ENCODE data around the gene SOCS3. TPM values are rescaled to one million over a fixed set of nuclear protein-coding genes. Genes with fewer than 3 reads are reported as not detected.

The SOCS3 gene
- total RNA-seq, 1 experiment from 2014 or later, result 53.1 TPM

DNA sequence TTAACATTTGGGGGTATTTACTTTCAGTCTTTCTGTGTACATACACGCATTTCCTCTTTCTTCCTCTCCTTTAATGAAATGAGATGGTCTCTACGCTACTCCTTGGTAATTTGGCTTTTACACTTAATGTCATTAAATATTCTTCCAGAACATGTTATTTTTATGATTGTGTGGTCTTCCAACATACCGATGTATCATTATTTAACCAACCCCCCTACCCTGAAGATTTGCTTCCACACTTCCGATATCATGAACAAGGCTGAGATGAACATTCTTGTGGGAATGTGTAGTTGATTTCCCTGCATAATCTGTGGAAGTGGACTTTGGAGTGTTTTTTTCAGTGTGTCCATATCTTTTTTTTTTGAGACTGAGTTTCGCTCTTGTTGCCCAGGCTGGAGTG lies 16.3 kb upstream of the SOCS3 start:
- ChIA-PET CTCF (interaction anchor here (1.4 kb wide), 1 partner anchor 46 kb away, joined by 4 read pairs; no protein-coding TSS in a partner anchor), POLR2A (no interaction called here)
- H3K4me1 ChIP-seq (ENCODE audit: control insufficient read depth, insufficient read depth, low read length), result peaks cover 33% of the 10 kb centered on the region
- no peaks in the 10 kb centered on the region for H3K27me3 ChIP-seq (ENCODE audit: control insufficient read depth, insufficient read depth, low read length)
- in situ Hi-C loops (cut with HindIII; ENCODE audit: low pct_unique_long_range_greater_than_20kb, low sequenced_read_pairs), result no loop called here
- no peak for DNase-seq (ENCODE audit: low read depth, low spot score)
- no peak overlapping the region; the same call in 1 of the 2 replicates for H3K27ac ChIP-seq (ENCODE audit: low read length)
- H3K9me3 ChIP-seq (ENCODE audit: control insufficient read depth, insufficient read depth, low read depth, low read length), result no peaks in the 10 kb centered on the region
- intact Hi-C loops (cut with micrococcal nuclease; ENCODE audit: unreplicated experiment), result no loop called here
- H3K36me3 ChIP-seq (ENCODE audit: control insufficient read depth, insufficient read depth, low read length), result peaks cover 3% of the 10 kb centered on the region; the same call in 1 of the 2 replicates
- no peak for ATAC-seq
- TF ChIP-seq POLR2AphosphoS5 (IDR thresholded peaks at IDR 0.05; ENCODE audit: low read depth, low read length) (no peak), SIN3A (IDR thresholded peaks at IDR 0.05; ENCODE audit: borderline replicate concordance, insufficient read depth, low read depth, low read length) (no peak), TCF7L2 (IDR thresholded peaks at IDR 0.05; ENCODE audit: low read depth, low read length) (no peak)
- TF ChIP-seq, protein P1, sequence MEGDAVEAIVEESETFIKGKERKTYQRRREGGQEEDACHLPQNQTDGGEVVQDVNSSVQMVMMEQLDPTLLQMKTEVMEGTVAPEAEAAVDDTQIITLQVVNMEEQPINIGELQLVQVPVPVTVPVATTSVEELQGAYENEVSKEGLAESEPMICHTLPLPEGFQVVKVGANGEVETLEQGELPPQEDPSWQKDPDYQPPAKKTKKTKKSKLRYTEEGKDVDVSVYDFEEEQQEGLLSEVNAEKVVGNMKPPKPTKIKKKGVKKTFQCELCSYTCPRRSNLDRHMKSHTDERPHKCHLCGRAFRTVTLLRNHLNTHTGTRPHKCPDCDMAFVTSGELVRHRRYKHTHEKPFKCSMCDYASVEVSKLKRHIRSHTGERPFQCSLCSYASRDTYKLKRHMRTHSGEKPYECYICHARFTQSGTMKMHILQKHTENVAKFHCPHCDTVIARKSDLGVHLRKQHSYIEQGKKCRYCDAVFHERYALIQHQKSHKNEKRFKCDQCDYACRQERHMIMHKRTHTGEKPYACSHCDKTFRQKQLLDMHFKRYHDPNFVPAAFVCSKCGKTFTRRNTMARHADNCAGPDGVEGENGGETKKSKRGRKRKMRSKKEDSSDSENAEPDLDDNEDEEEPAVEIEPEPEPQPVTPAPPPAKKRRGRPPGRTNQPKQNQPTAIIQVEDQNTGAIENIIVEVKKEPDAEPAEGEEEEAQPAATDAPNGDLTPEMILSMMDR (IDR thresholded peaks at IDR 0.05), result no peak
- TF ChIP-seq, protein P2, sequence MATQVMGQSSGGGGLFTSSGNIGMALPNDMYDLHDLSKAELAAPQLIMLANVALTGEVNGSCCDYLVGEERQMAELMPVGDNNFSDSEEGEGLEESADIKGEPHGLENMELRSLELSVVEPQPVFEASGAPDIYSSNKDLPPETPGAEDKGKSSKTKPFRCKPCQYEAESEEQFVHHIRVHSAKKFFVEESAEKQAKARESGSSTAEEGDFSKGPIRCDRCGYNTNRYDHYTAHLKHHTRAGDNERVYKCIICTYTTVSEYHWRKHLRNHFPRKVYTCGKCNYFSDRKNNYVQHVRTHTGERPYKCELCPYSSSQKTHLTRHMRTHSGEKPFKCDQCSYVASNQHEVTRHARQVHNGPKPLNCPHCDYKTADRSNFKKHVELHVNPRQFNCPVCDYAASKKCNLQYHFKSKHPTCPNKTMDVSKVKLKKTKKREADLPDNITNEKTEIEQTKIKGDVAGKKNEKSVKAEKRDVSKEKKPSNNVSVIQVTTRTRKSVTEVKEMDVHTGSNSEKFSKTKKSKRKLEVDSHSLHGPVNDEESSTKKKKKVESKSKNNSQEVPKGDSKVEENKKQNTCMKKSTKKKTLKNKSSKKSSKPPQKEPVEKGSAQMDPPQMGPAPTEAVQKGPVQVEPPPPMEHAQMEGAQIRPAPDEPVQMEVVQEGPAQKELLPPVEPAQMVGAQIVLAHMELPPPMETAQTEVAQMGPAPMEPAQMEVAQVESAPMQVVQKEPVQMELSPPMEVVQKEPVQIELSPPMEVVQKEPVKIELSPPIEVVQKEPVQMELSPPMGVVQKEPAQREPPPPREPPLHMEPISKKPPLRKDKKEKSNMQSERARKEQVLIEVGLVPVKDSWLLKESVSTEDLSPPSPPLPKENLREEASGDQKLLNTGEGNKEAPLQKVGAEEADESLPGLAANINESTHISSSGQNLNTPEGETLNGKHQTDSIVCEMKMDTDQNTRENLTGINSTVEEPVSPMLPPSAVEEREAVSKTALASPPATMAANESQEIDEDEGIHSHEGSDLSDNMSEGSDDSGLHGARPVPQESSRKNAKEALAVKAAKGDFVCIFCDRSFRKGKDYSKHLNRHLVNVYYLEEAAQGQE (IDR thresholded peaks at IDR 0.05; ENCODE audit: insufficient read depth in 1 of 2, low read depth in 2 of 2, low read length in 1 of 2), result no peak
- H3K4me3 ChIP-seq (ENCODE audit: low read depth in 2 of 2, low read length in 2 of 2), result no peak overlapping the region
- BruUV-seq (replicated peaks), result no TSS peak

DNA sequence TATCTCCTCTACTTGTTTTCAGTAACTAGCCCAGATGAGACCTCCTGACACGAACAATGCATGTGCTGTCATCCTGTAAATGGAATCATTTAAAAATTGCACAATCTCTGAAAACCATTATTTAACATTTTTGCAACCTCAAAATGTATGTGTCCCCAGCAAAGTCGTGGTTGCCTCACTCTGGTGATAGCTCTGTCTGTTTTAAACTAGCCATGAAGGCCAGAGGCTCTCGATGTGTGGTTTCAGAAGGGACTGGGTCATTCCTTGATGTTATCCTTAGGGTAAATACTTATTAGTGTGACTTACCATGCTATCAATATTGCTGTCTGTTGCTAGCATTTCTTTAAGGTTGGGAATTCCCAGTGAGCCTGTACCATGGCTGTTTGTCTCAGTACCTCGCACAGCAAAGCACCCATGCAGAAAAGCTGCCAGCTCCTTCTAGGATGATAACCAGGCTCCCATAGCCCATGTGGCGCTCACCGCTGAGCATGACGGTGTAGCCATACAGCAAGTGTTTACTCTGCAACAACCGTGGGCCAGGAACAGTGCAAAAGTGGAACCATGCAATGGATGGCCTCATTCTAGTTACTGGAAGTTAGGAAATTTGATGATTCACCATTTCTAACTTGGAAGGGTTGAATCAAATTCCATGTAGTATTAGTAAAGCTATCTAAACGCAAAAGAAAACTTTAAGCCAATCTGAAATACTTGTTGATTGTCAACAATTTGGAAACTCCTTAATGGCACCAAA lies 15.7 kb upstream of the SOCS3 start:
- Histone ChIP-seq H3K27me3 (ENCODE audit: control insufficient read depth, insufficient read depth, low read length) (no peaks in the 10 kb centered on the region), H3K27ac (ENCODE audit: low read length) (peak overlapping the region; percentile 63), H3K4me3 (ENCODE audit: low read depth in 2 of 2, low read length in 2 of 2) (no peak overlapping the region), H3K36me3 (ENCODE audit: control insufficient read depth, insufficient read depth, low read length) (peaks cover 3% of the 10 kb centered on the region; the same call in 1 of the 2 replicates), H3K9me3 (ENCODE audit: control insufficient read depth, insufficient read depth, low read depth, low read length) (no peaks in the 10 kb centered on the region), H3K4me1 (ENCODE audit: control insufficient read depth, insufficient read depth, low read length) (peaks cover 30% of the 10 kb centered on the region)
- no peak for TF ChIP-seq POLR2AphosphoS5 (IDR thresholded peaks at IDR 0.05; ENCODE audit: low read depth, low read length)
- TF ChIP-seq, protein P1 (IDR thresholded peaks at IDR 0.05), result no peak
- TF ChIP-seq, protein P2 (IDR thresholded peaks at IDR 0.05; ENCODE audit: insufficient read depth in 1 of 2, low read depth in 2 of 2, low read length in 1 of 2), result no peak
- no peak for TF ChIP-seq TCF7L2 (IDR thresholded peaks at IDR 0.05; ENCODE audit: low read depth, low read length)
- no peak for TF ChIP-seq SIN3A (IDR thresholded peaks at IDR 0.05; ENCODE audit: borderline replicate concordance, insufficient read depth, low read depth, low read length)
- BruUV-seq (replicated peaks), result no TSS peak
- DNase-seq (ENCODE audit: low read depth, low spot score), result no peak
- CTCF ChIA-PET, result interaction anchor here (1.4 kb wide), 1 partner anchor 46 kb away, joined by 4 read pairs; no protein-coding TSS in a partner anchor
- in situ Hi-C loops (cut with HindIII; ENCODE audit: low pct_unique_long_range_greater_than_20kb, low sequenced_read_pairs) (no loop called here), intact Hi-C loops (cut with micrococcal nuclease; ENCODE audit: unreplicated experiment) (no loop called here)
- POLR2A ChIA-PET, result interaction anchor here (0.5 kb wide), 1 partner anchor 23 kb away, joined by 3 read pairs; no protein-coding TSS in a partner anchor
- peak; percentile 29 for ATAC-seq
